PC-3 (cell line): Measurements from ENCODE around the gene CCNF. TPM values are rescaled to one million over a fixed set of nuclear protein-coding genes. Genes with fewer than 3 reads are reported as not detected.
A peak's percentile ranks its signal among the peaks of the same experiment; 100 is the strongest.

Experiments used
- ATAC-seq: fragments of 200-7000 bp; cut with Tn5 transposase; 2 replicates; pipeline ENCODE4 v1.9.1; 2020; ENCODE audit warnings: mild to moderate bottlenecking, moderate library complexity
- BruUV-seq: library from RNA; stranded (reverse); fragments of 400-500 nt; replicated peaks from 2 replicates; lab custom pipeline; 2021; lab: Mats Ljungman, UMichigan
- CTCF ChIA-PET: fragments of 300-600 bp; sonication (Branson Sonifier 250); formaldehyde crosslinking; loops from one replicate; lab custom pipeline; 2022; ENCODE audit warnings: antibody characterized with exemption; lab: Charles Lee
- POLR2A ChIA-PET: fragments of 300-600 bp; sonication (Branson Sonifier 250); formaldehyde crosslinking; loops from one replicate; lab custom pipeline; 2022; ENCODE audit warnings: antibody characterized with exemption; ENCODE audit not compliant: unreplicated experiment; lab: Charles Lee
- DNase-seq: peaks from one replicate; pipeline ENCODE4 v3.0.0-alpha.2; 2015
- H2AFZ ChIP-seq: fragments of 300-600 bp; sonication (generic); 2 replicates; pipeline ENCODE4 v1.6.0; 2016; ENCODE audit warnings: antibody characterized with exemption, low read length
- H3F3A ChIP-seq: fragments of 300-600 bp; sonication (generic); one replicate; pipeline ENCODE4 v1.6.0; 2017; ENCODE audit warnings: antibody characterized with exemption, low read length, control low read depth, mild to moderate bottlenecking; ENCODE audit not compliant: unreplicated experiment
- H3K27ac ChIP-seq: fragments of 300-600 bp; sonication (generic); 2 replicates; pipeline ENCODE4 v1.5.1; 2016; ENCODE audit warnings: mild to moderate bottlenecking, low read length
- H3K27me3 ChIP-seq: fragments of 300-600 bp; sonication (generic); 2 replicates; pipeline ENCODE4 v1.6.1; 2016; ENCODE audit warnings: low read length, mixed read lengths
- H3K36me3 ChIP-seq: fragments of 300-600 bp; sonication (generic); 2 replicates; pipeline ENCODE4 v1.6.1; 2016; ENCODE audit warnings: low read depth, mixed run types, low read length, mixed read lengths
- H3K4me1 ChIP-seq: fragments of 300-600 bp; sonication (generic); 2 replicates; pipeline ENCODE4 v1.5.1; 2016; ENCODE audit warnings: low read length; ENCODE audit not compliant: insufficient read depth
- H3K4me2 ChIP-seq: fragments of 300-600 bp; sonication (generic); 2 replicates; pipeline ENCODE4 v1.6.0; 2016; ENCODE audit warnings: low read length
- H3K4me3 ChIP-seq: fragments of 300-600 bp; sonication (generic); 2 replicates; pipeline ENCODE4 v1.5.1; 2016; ENCODE audit warnings: mild to moderate bottlenecking, low read length, mixed read lengths
- H3K79me2 ChIP-seq: fragments of 300-600 bp; sonication (generic); 2 replicates; pipeline ENCODE4 v1.6.1; 2017; ENCODE audit warnings: low read length, mixed read lengths
- H3K9ac ChIP-seq: fragments of 300-600 bp; sonication (generic); 2 replicates; pipeline ENCODE4 v1.6.0; 2016; ENCODE audit warnings: mild to moderate bottlenecking, low read length
- H3K9me2 ChIP-seq: fragments of 300-600 bp; sonication (generic); replicated peaks from 2 replicates; pipeline ENCODE4 v1.6.1; 2016; ENCODE audit warnings: mixed run types, low read length, mixed read lengths
- H3K9me3 ChIP-seq: fragments of 300-600 bp; sonication (generic); 2 replicates; pipeline ENCODE4 v1.6.1; 2016; ENCODE audit warnings: low read length, mixed read lengths
- H4K20me1 ChIP-seq: fragments of 300-600 bp; sonication (generic); 2 replicates; pipeline ENCODE4 v1.6.1; 2016; ENCODE audit warnings: low read length, mixed read lengths
- CTCF ChIP-seq: fragments of 300-600 bp; sonication (generic); conservative IDR thresholded peaks from 2 replicates; pipeline ENCODE4 v1.5.1; 2017; ENCODE audit warnings: antibody characterized with exemption, low read depth, mild to moderate bottlenecking, low read length
- EZH2 ChIP-seq: fragments of 300-600 bp; sonication (generic); IDR thresholded peaks from one replicate; pipeline ENCODE4 v1.6.1; 2017; ENCODE audit warnings: antibody characterized with exemption, mild to moderate bottlenecking, low read length; ENCODE audit not compliant: unreplicated experiment
- EZH2phosphoT487 ChIP-seq: fragments of 300-600 bp; sonication (generic); IDR thresholded peaks from 2 replicates; pipeline ENCODE4 v1.6.1; 2018; ENCODE audit warnings: mild to moderate bottlenecking, antibody characterized with exemption, low read length, borderline replicate concordance
- intact Hi-C: fragments of 100-400 bp; cut with micrococcal nuclease; formaldehyde crosslinking; loops from 2 replicates; pipeline ENCODE4 v1.9.0; 2023
- total RNA-seq: library from RNA; depleted of rRNA; stranded (reverse); fragments of >200 nt; gene quantifications from 2 replicates; pipeline ENCODE4 v1.2.3, GENCODE V29; 2014

Gene CCNF
- total RNA-seq, 1 experiment from 2014 or later, result 26.8 TPM

- Histone ChIP-seq H3K9me2 (no peaks in the 10 kb centered on the region), H2AFZ (no peak overlapping the region), H3K27me3 (no peaks in the 10 kb centered on the region), H3K79me2 (no peaks in the 10 kb centered on the region), H3K36me3 (no peaks in the 10 kb centered on the region), H3K9ac (no peak overlapping the region), H3K9me3 (no peaks in the 10 kb centered on the region), H3F3A (no peaks in the 10 kb centered on the region), H4K20me1 (no peaks in the 10 kb centered on the region), H3K4me3 (no peak overlapping the region), H3K27ac (no peak overlapping the region), H3K4me1 (no peaks in the 10 kb centered on the region), H3K4me2 (no peak overlapping the region)
- BruUV-seq, result no TSS peak
- intact Hi-C loops, result no loop called here
- TF ChIP-seq EZH2 (no peak), EZH2phosphoT487 (no peak), CTCF (no peak)
- DNase-seq (no peak), ATAC-seq (no peak)
- CTCF ChIA-PET, result no interaction called here
- POLR2A ChIA-PET, result no interaction called here
Observed at GRCh38 chr16:2499890-2500429, 70.7 kb downstream of the CCNF start.

GRCh38 chr16:2500430-2500917 lies 71.2 kb downstream of the CCNF start:
- ATAC-seq, result 0 out of 2 replicates have a peak, but pooled peaks have one; percentile 16
- POLR2A ChIA-PET, result no interaction called here

More at GRCh38 chr16:2500430-2500917, 71.2 kb downstream of the CCNF start:
- Histone ChIP-seq H3F3A (no peaks in the 10 kb centered on the region), H3K36me3 (no peaks in the 10 kb centered on the region), H3K9ac (no peak overlapping the region), H3K4me2 (no peak overlapping the region), H2AFZ (no peak overlapping the region), H3K4me1 (no peaks in the 10 kb centered on the region), H3K4me3 (no peak overlapping the region), H3K27ac (no peak overlapping the region), H3K27me3 (no peaks in the 10 kb centered on the region), H4K20me1 (no peaks in the 10 kb centered on the region), H3K79me2 (no peaks in the 10 kb centered on the region), H3K9me2 (no peaks in the 10 kb centered on the region), H3K9me3 (no peaks in the 10 kb centered on the region)
- CTCF ChIA-PET, result no interaction called here
- no TSS peak for BruUV-seq
- TF ChIP-seq EZH2 (no peak), EZH2phosphoT487 (no peak), CTCF (no peak)
- intact Hi-C loops, result no loop called here
- DNase-seq, result no peak
